ENCODE measurements around the gene CACNA2D1.
A peak's percentile ranks its signal among the peaks of the same experiment; 100 is the strongest.
"Not testable (repeated sequence)": the region's sequence is repeated elsewhere in the genome, so short reads cannot be mapped to it uniquely, and the experiment has no call there.

The CACNA2D1 gene

GRCh38 chr7:82393076-82393839 lies 50.3 kb downstream of the CACNA2D1 start:
- DNase-seq: no peak

GRCh38 chr7:82390936-82391335 lies 52.6 kb downstream of the CACNA2D1 start:
- DNase-seq: no peak

GRCh38 chr7:82389876-82390275 lies 53.7 kb downstream of the CACNA2D1 start:
- no peak for DNase-seq

- DNase-seq: no peak
Measured at GRCh38 chr7:82388138-82388537, 55.4 kb downstream of the CACNA2D1 start.

GRCh38 chr7:82386571-82386970 lies 57.0 kb downstream of the CACNA2D1 start:
- not testable (repeated sequence) for DNase-seq

- DNase-seq: no peak
Measured at GRCh38 chr7:82384779-82385178, 58.8 kb downstream of the CACNA2D1 start.

GRCh38 chr7:82384051-82384464 lies 59.5 kb downstream of the CACNA2D1 start:
- DNase-seq: no peak

GRCh38 chr7:82382276-82382675 lies 61.3 kb downstream of the CACNA2D1 start:
- no peak for DNase-seq

GRCh38 chr7:82376739-82377138 lies 66.8 kb downstream of the CACNA2D1 start:
- DNase-seq: no peak

- DNase-seq: no peak
Measured at GRCh38 chr7:82375713-82376112, 67.9 kb downstream of the CACNA2D1 start.

GRCh38 chr7:82375129-82375528 lies 68.4 kb downstream of the CACNA2D1 start:
- DNase-seq: no peak

GRCh38 chr7:82373926-82374635 lies 69.5 kb downstream of the CACNA2D1 start:
- DNase-seq: no peak

- no peak for DNase-seq
Measured at GRCh38 chr7:82364671-82365070, 78.9 kb downstream of the CACNA2D1 start.

GRCh38 chr7:82364048-82364447 lies 79.5 kb downstream of the CACNA2D1 start:
- no peak for DNase-seq

- DNase-seq: peak; percentile 84
Measured at GRCh38 chr7:82362129-82362706, 81.4 kb downstream of the CACNA2D1 start.

GRCh38 chr7:82360591-82361368 lies 82.8 kb downstream of the CACNA2D1 start:
- no peak for DNase-seq

- DNase-seq: no peak
Measured at GRCh38 chr7:82359426-82359825, 84.2 kb downstream of the CACNA2D1 start.

GRCh38 chr7:82358923-82359322 lies 84.7 kb downstream of the CACNA2D1 start:
- DNase-seq: no peak

- DNase-seq: no peak
Measured at GRCh38 chr7:82358009-82358578, 85.5 kb downstream of the CACNA2D1 start.

- no peak for DNase-seq
Measured at GRCh38 chr7:82348251-82348650, 95.3 kb downstream of the CACNA2D1 start.

- DNase-seq: no peak
Measured at GRCh38 chr7:82347808-82348207, 95.8 kb downstream of the CACNA2D1 start.

- DNase-seq: no peak
Measured at GRCh38 chr7:82345886-82346285, 97.7 kb downstream of the CACNA2D1 start.

GRCh38 chr7:82343716-82344115 lies 99.9 kb downstream of the CACNA2D1 start:
- no peak for DNase-seq

All from fibroblast of skin of back (primary cell).